Activated naive CD8-positive, alpha-beta T cell treated with anti-CD3 and anti-CD28 coated beads, Interleukin-2, amount 50 U/mL, for 16 hours (primary cell): ENCODE data around the gene SLC6A5.

ENCODE experiments used
- DNase-seq: peaks from one replicate; pipeline ENCODE4 v3.0.0-alpha.2; 2020; ENCODE audit warnings: low read depth, low spot score

The SLC6A5 gene

DNA sequence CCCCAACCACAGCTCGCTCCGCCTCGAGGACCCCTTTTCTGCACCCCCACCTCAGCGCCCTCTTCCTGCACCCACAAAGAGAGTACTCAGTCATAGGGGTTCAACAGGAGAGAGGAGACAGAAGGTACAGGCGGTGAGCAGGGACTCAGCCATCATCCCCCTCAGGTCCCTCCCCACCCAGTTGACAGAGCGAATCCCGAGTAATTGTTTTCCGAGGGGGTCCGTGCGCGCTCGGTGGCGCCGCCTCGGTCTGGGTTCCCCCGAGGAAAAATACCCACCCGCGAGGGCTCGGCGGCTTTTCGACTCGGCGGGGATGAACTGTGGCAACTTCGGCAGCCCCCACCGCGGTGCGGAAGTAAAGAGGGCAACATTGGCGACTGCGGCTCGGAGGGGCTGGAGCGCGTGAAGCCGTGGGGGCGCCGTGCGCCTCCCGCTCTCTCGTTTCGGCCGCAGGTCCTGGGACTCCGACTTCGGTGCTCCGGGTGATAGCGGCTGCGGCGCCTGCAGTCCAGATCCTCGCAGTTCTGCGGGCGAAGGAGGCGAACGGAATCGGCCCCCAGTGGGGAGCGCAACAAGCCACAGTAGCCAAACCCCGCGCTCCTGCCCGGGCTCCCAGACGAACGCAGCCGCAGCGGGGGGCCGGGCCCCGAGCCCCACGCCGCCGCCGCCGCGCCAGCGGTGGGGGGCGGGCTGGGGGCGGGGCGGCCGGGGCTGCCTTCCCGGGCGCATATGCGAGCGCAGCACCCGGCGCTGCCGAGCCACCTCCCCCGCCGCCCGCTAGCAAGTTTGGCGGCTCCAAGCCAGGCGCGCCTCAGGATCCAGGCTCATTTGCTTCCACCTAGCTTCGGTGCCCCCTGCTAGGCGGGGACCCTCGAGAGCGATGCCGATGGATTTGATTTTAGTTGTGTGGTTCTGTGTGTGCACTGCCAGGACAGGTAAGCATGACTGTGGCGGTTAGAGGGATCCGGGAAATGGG lies 69.7 kb downstream of the SLC6A5 start, which contains the start of gene NELL1:
Gene NELL1, plus strand, starts transcription at position 743 of the 976 bp plus-strand sequence.
- DNase-seq: no peak

GRCh38 chr11:20669820-20670684 lies 70.6 kb downstream of the SLC6A5 start:
- no peak for DNase-seq

DNA sequence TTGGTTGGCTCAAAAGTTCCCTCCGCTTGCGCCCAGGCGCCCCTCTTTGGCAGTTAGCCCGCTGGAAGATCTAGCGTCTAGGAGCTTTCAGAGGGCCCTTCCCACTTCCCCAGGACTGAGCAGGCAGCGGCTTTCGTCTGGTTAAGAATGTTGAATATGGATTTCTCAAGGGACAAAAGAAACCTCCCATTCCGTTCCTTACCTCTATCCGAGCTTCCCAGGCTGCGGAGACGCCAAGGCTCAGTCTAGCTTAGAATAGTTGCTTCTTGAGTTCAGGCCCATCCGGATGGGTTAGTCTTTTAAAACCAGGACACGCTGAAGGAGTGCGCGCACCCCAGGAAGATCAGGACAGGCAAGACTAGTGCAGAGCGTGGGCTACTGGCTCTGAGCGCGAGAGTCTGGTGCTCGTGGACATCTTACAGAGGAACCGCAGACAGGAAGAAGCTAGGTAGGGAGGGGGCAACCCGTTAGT lies 71.6 kb downstream of the SLC6A5 start:
- no peak for DNase-seq

DNA sequence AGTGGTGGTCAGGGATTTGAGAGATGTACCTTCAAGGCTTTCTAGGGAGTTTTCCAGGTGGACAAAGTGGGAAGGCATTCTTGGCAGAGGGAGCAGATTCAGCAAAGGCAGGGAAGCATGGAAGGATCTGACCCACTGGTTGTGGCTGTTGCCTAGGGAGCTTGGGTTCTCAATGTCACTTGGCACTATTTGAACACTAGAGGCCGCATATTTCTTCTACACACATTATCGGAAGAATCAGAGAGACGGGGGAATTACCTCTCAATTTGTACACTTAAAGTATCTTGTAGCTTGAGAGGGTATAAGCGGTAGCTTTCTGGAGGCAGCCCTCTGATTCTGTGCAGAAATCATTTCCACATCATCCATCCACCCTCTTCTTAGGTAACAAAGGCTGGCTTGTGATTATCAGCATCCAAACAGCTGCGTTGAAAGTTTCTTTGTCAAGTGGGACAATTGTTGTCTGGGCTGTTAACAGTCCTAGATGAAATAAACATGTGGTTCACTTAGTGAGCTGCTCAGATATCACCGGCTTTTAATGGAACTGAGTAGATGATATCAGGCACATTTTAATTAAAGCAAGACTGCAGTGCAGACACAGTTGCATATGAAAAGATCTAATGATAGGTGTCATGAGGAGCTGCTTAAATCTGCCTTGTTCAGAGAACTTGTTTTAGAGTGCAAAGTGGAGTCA lies 72.6 kb downstream of the SLC6A5 start:
- no peak for DNase-seq

DNA sequence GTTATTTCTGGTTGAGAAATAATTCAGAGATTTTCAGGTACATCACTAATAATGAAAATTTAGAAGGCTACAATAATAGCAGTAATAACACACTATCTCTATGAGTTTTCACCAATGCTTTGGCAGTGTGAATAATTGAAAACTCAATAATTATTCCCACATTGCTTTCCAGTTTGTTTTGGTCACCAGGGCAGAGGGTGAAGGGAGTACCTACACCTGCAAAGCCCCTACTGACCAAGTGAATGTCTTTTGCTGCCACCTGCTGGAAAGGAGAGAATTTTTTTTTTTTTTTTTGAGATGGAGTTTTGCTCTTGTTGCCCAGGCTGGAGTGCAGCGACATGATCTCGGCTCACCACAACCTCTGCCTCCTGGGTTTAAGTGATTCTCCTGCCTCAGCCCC lies 73.2 kb downstream of the SLC6A5 start:
- DNase-seq: no peak

GRCh38 chr11:20676658-20677057 lies 77.2 kb downstream of the SLC6A5 start:
- DNase-seq: no peak

- no peak for DNase-seq
These were observed 89.4 kb downstream of the SLC6A5 start for GRCh38 chr11:20688761-20689160.

DNA sequence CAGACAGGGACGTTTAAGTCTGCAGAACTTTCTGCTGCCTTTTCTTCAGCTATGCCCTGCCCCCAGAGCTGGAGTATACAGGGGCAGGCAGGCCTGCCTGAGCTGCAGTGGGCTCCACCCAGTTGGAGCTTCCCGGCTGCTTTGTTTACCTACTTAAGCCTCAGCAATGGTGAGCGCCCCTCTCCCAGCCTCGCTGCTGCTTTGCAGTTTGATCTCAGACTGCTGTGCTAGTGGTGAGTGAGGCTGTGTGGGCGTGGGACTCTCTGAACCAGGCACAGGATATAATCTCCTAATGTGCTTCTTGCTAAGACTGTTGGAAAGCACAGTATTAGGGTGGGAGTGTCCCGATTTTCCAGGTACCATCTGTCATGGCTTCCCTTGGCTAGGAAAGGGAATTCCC lies 108.5 kb downstream of the SLC6A5 start:
- DNase-seq: no peak
